Stimulated activated CD8-positive, alpha-beta memory T cell treated with anti-CD3 and anti-CD28 coated beads, Interleukin-7, amount 100 ng/mL, for 48 hours (primary cell): ENCODE results near the gene ZDHHC16.

Experiments used
- DNase-seq, 2 donors: peaks; one replicate each; pipeline ENCODE4 v3.0.0-alpha.2; 2020; ENCODE audit warnings: low read depth in 1 of 2; ENCODE audit errors: extremely low read depth in 1 of 2

Gene ZDHHC16

GRCh38 chr10:97506199-97506991, 60.4 kb downstream of the ZDHHC16 start:
- DNase-seq: no peak
